ENCODE measurements around the gene MYBBP1A. TPM values are rescaled to one million over a fixed set of nuclear protein-coding genes. Genes with fewer than 3 reads are reported as not detected.
A peak's percentile ranks its signal among the peaks of the same experiment; 100 is the strongest.
"Not testable (repeated sequence)": the region's sequence is repeated elsewhere in the genome, so short reads cannot be mapped to it uniquely, and the experiment has no call there.

Gene MYBBP1A
- polyA plus RNA-seq (ENCODE audit: insufficient read length in 10 of 10) = 10 to 100 TPM; 25.9 to 41.9 (median 31.3) TPM
- long read RNA-seq, donor 1 = 0 reads
- long read RNA-seq, donor 2 = 0 reads
- long read RNA-seq, donor 3 = 0 reads
- long read RNA-seq, donor 4, partial matches to known transcripts = 5 of 7 reads
- long read RNA-seq, donor 4, other reads (novel, unspliced or antisense) = 0 of 7 reads
- long read RNA-seq, donor 5, partial matches to known transcripts = 7 of 8 reads
- long read RNA-seq, donor 5, other reads (novel, unspliced or antisense) = 0 of 8 reads
- long read RNA-seq, donor 6, partial matches to known transcripts = 6 of 7 reads
- long read RNA-seq, donor 6, other reads (novel, unspliced or antisense) = 0 of 7 reads
- long read RNA-seq, donor 7, partial matches to known transcripts = 0 of 3 reads
- long read RNA-seq, donor 7, other reads (novel, unspliced or antisense) = 0 of 3 reads
- long read RNA-seq, donor 8 = 0 reads
- long read RNA-seq, donor 9 = 0 reads

GRCh38 chr17:4554997-4555799 is at the start of gene MYBBP1A:
Gene MYBBP1A (minus strand): TSS chr17:4555384. CDS start chr17:4555324, 60 bp downstream.
- DNase-seq = peak; percentile 94 to 98 (median 97)

- not testable (repeated sequence) for DNase-seq
Measured at GRCh38 chr17:4604736-4605135, 49.6 kb upstream of the MYBBP1A start.

- DNase-seq = peak; percentile 80 to 87 (median 82)
Measured at GRCh38 chr17:4604111-4604644, 49.0 kb upstream of the MYBBP1A start.

GRCh38 chr17:4602041-4602440 is 46.9 kb upstream of the MYBBP1A start:
- no peak for DNase-seq

- DNase-seq = no peak
Measured at GRCh38 chr17:4601326-4601725, 46.1 kb upstream of the MYBBP1A start.

GRCh38 chr17:4600563-4600962 is 45.4 kb upstream of the MYBBP1A start:
- peak; percentile 65 to 74 (median 67) for DNase-seq

GRCh38 chr17:4599505-4600281 is 44.5 kb upstream of the MYBBP1A start:
- peak in 1 of 3 donors; percentile 86 for DNase-seq

- DNase-seq = peak; percentile 48 to 82 (median 58)
Measured at GRCh38 chr17:4598776-4599504, 43.8 kb upstream of the MYBBP1A start.

GRCh38 chr17:4597975-4598374 is 42.8 kb upstream of the MYBBP1A start:
- DNase-seq = no peak

- no peak for DNase-seq
Measured at GRCh38 chr17:4596636-4597380, 41.6 kb upstream of the MYBBP1A start.

- DNase-seq = not testable (repeated sequence)
Measured at GRCh38 chr17:4595685-4596342, 40.6 kb upstream of the MYBBP1A start.

GRCh38 chr17:4594931-4595684 is 39.9 kb upstream of the MYBBP1A start:
- DNase-seq = no peak

GRCh38 chr17:4594406-4594805 is 39.2 kb upstream of the MYBBP1A start:
- no peak for DNase-seq

GRCh38 chr17:4593021-4593421 is 37.8 kb upstream of the MYBBP1A start:
- DNase-seq = no peak

- DNase-seq = no peak
Measured at GRCh38 chr17:4592240-4593005, 37.2 kb upstream of the MYBBP1A start.

GRCh38 chr17:4591529-4591928 is 36.3 kb upstream of the MYBBP1A start:
- DNase-seq = no peak

- no peak for DNase-seq
Measured at GRCh38 chr17:4590981-4591453, 35.8 kb upstream of the MYBBP1A start.

- DNase-seq = not testable (repeated sequence)
Measured at GRCh38 chr17:4590042-4590441, 34.9 kb upstream of the MYBBP1A start.
